ENCODE measurements around the gene COL27A1. TPM values are rescaled to one million over a fixed set of nuclear protein-coding genes. Genes with fewer than 3 reads are reported as not detected.

COL27A1 gene
- total RNA-seq, 1 experiment from 2014 or later: 37.0 TPM

DNA sequence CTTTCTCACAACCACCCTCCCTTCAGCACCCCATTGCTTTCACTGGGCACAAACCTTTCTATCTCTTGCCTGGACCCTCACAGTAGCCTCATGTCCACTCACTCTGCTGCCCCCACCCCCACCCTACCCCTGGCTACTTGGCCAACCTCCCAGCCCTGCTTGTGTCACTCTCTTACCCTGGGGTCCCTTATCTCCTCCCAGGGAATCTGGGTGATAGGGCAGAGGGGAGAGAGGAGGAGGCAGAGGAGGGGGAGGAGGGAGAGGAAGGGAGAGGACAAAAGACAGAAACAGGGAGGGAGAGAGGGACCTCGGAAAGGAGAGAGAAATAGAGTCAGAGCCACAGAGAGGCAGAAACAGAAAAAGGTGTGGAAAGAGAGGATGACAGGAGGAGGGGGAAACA lies 31.2 kb upstream of the COL27A1 start:
- Histone ChIP-seq H3K4me1 (ENCODE audit: insufficient read depth, low read length, poor library complexity, severe bottlenecking) (no peaks in the 10 kb centered on the region), H3K4me3 (ENCODE audit: low read depth, low read length, poor library complexity, severe bottlenecking) (no peak overlapping the region), H3K36me3 (ENCODE audit: insufficient read depth, low read length, poor library complexity, severe bottlenecking) (no peaks in the 10 kb centered on the region), H3K27me3 (replicated peaks; ENCODE audit: insufficient read depth, low read depth, low read length, poor library complexity) (no peaks in the 10 kb centered on the region), H3K27ac (ENCODE audit: low read depth, low read length, poor library complexity, severe bottlenecking) (no peak overlapping the region), H3K9me3 (ENCODE audit: low read depth, low read length, poor library complexity, severe bottlenecking) (no peaks in the 10 kb centered on the region)
- no peak for TF ChIP-seq CTCF (conservative IDR thresholded peaks at IDR 0.05; ENCODE audit: low read depth, low read length)
- TF ChIP-seq EZH2 (IDR thresholded peaks at IDR 0.05; ENCODE audit: borderline replicate concordance, low read depth, low read length, poor library complexity, severe bottlenecking): no peak
- BruUV-seq (replicated peaks): no TSS peak
- no peak for DNase-seq (ENCODE audit: low spot score)
- ChIA-PET POLR2A (ENCODE audit: low non-redundant PET) (no interaction called here), CTCF (no interaction called here)
- intact Hi-C loops (cut with micrococcal nuclease; ENCODE audit: unreplicated experiment): loop anchor here (2.0 kb wide), 1 partner anchor 49 kb away; no protein-coding TSS in a partner anchor

DNA sequence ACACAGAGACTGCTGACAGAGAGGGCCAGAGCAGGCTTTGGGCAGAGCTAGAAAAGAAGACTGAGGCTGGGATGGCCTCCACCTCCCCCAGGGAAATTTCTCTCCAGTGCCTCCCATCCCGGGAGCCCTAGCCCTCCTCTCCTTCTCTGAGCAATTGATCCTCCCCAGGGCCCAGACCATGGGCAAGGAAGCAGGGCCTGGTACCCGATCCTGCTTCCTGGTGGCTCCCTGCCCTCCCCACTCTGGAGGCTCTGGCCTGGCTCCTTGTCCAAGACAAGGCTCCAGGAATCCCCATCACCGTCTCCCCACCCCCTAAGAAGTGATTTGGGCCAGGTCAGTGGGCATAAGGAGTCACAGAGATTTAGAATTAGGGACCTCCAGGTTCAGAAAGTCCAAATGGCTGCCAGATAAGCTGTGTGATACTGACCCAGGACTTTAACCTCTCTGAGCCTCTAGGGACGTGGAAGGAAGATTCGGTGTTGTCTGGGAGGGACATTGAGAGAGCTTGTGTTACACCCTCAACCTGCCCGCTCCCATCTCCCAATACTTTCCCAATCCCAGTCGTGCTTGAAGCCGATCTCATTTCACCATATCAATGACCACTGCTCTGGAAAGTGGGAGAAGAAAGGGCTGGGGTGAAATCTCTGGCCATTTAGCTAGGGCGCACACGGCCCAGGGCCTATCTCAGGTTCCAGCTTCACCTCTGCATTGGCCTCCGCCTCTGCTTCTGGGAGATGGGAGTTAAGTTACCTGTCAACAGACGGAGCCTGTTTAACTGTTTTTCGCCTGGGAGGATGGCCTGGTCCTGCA lies 30.5 kb upstream of the COL27A1 start:
- TF ChIP-seq EZH2 (IDR thresholded peaks at IDR 0.05; ENCODE audit: borderline replicate concordance, low read depth, low read length, poor library complexity, severe bottlenecking) (no peak), CTCF (conservative IDR thresholded peaks at IDR 0.05; ENCODE audit: low read depth, low read length) (no peak)
- DNase-seq (ENCODE audit: low spot score): no peak
- Histone ChIP-seq H3K27me3 (replicated peaks; ENCODE audit: insufficient read depth, low read depth, low read length, poor library complexity) (no peaks in the 10 kb centered on the region), H3K9me3 (ENCODE audit: low read depth, low read length, poor library complexity, severe bottlenecking) (no peaks in the 10 kb centered on the region), H3K4me3 (ENCODE audit: low read depth, low read length, poor library complexity, severe bottlenecking) (no peak overlapping the region), H3K4me1 (ENCODE audit: insufficient read depth, low read length, poor library complexity, severe bottlenecking) (no peaks in the 10 kb centered on the region), H3K27ac (ENCODE audit: low read depth, low read length, poor library complexity, severe bottlenecking) (no peak overlapping the region), H3K36me3 (ENCODE audit: insufficient read depth, low read length, poor library complexity, severe bottlenecking) (no peaks in the 10 kb centered on the region)
- ChIA-PET CTCF (no interaction called here), POLR2A (ENCODE audit: low non-redundant PET) (no interaction called here)
- BruUV-seq (replicated peaks): no TSS peak
- intact Hi-C loops (cut with micrococcal nuclease; ENCODE audit: unreplicated experiment): loop anchor here (2.0 kb wide), 1 partner anchor 50 kb away; no protein-coding TSS in a partner anchor

DNA sequence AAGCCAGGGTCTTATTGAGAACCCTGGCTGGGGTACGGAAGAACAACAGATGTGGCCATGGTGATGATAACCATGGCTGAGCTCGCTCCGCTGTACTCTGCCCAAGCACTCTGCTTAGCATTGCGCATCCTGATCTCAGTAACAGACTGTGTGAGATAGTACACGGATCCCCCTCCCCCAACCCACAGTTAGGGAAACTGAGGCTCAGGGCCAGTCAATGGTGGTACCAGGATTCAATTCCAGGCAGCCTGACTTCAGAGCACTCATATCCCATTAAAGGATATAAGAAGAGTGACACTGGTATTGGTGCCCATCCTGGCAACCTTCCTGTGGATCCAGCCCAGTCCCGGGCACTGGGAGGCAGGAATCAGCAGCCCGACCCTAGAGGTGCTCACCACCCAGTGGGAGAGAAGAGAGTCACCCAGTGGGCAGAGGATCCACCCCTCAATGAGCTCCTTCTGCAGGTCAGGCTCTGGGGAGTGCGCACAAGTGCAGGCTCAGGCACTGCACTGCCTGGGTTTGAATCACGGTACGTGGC lies 29.8 kb upstream of the COL27A1 start:
- POLR2A ChIA-PET (ENCODE audit: low non-redundant PET): no interaction called here
- Histone ChIP-seq H3K9me3 (ENCODE audit: low read depth, low read length, poor library complexity, severe bottlenecking) (no peaks in the 10 kb centered on the region), H3K27me3 (replicated peaks; ENCODE audit: insufficient read depth, low read depth, low read length, poor library complexity) (no peaks in the 10 kb centered on the region), H3K4me3 (ENCODE audit: low read depth, low read length, poor library complexity, severe bottlenecking) (no peak overlapping the region), H3K36me3 (ENCODE audit: insufficient read depth, low read length, poor library complexity, severe bottlenecking) (no peaks in the 10 kb centered on the region), H3K4me1 (ENCODE audit: insufficient read depth, low read length, poor library complexity, severe bottlenecking) (no peaks in the 10 kb centered on the region), H3K27ac (ENCODE audit: low read depth, low read length, poor library complexity, severe bottlenecking) (no peak overlapping the region)
- intact Hi-C loops (cut with micrococcal nuclease; ENCODE audit: unreplicated experiment): loop anchor here (2.0 kb wide), 1 partner anchor 51 kb away; no protein-coding TSS in a partner anchor
- CTCF ChIA-PET: no interaction called here
- no peak for TF ChIP-seq CTCF (conservative IDR thresholded peaks at IDR 0.05; ENCODE audit: low read depth, low read length)
- TF ChIP-seq EZH2 (IDR thresholded peaks at IDR 0.05; ENCODE audit: borderline replicate concordance, low read depth, low read length, poor library complexity, severe bottlenecking): no peak
- no TSS peak for BruUV-seq (replicated peaks)
- no peak for DNase-seq (ENCODE audit: low spot score)

All from A673 (cell line).